H9 (cell line): ENCODE measurements around the gene HSD17B12. TPM values are rescaled to one million over a fixed set of nuclear protein-coding genes. Genes with fewer than 3 reads are reported as not detected.

Experiments
- DNase-seq: peaks from one replicate; pipeline ENCODE4 v3.0.0-alpha.2; 2017
- H2AFZ ChIP-seq: one replicate; pipeline ENCODE4 v1.6.1; 2013; ENCODE audit warnings: mild to moderate bottlenecking, low read length, control low read depth, moderate library complexity
- H2AK5ac ChIP-seq: 2 replicates; pipeline ENCODE4 v1.6.1; 2013; ENCODE audit warnings: low read length, control low read depth, mixed read lengths; ENCODE audit not compliant: insufficient read length
- H2BK120ac ChIP-seq: one replicate; pipeline ENCODE4 v1.6.1; 2013; ENCODE audit warnings: low read depth, mild to moderate bottlenecking, low read length, control low read depth, inconsistent platforms; ENCODE audit not compliant: poor library complexity, severe bottlenecking
- H2BK12ac ChIP-seq: 2 replicates; pipeline ENCODE4 v1.6.1; 2013; ENCODE audit warnings: low read length, control low read depth, mixed read lengths, low read depth; ENCODE audit not compliant: insufficient read length
- H2BK15ac ChIP-seq: 2 replicates; pipeline ENCODE4 v1.6.1; 2013; ENCODE audit warnings: low read depth, low read length, control low read depth
- H2BK20ac ChIP-seq: one replicate; pipeline ENCODE4 v1.6.1; 2013; ENCODE audit warnings: low read depth, mild to moderate bottlenecking, low read length, control low read depth, inconsistent platforms; ENCODE audit not compliant: poor library complexity, severe bottlenecking
- H2BK5ac ChIP-seq: 2 replicates; pipeline ENCODE4 v1.6.1; 2013; ENCODE audit warnings: low read length, control low read depth, mixed read lengths; ENCODE audit not compliant: insufficient read length
- H3K14ac ChIP-seq: 2 replicates; pipeline ENCODE4 v1.6.1; 2013; ENCODE audit warnings: low read length, control low read depth; ENCODE audit not compliant: insufficient read depth
- H3K18ac ChIP-seq: 2 replicates; pipeline ENCODE4 v1.6.1; 2013; ENCODE audit warnings: low read depth, mild to moderate bottlenecking, mixed read lengths, low read length, control low read depth; ENCODE audit not compliant: insufficient read length
- H3K23ac ChIP-seq: 2 replicates; pipeline ENCODE4 v1.6.1; 2013; ENCODE audit warnings: low read length, control low read depth, mixed read lengths, low read depth; ENCODE audit not compliant: insufficient read length
- H3K23me2 ChIP-seq: 2 replicates; pipeline ENCODE4 v1.6.1; 2013; ENCODE audit warnings: low read depth, mild to moderate bottlenecking, mixed read lengths, low read length, control low read depth; ENCODE audit not compliant: insufficient read length, poor library complexity, severe bottlenecking
- H3K27ac ChIP-seq: 2 replicates; pipeline ENCODE4 v1.5.1; 2013; ENCODE audit warnings: low read length, control low read depth, mixed read lengths, low read depth; ENCODE audit not compliant: insufficient read length
- H3K27me3 ChIP-seq: 2 replicates; pipeline ENCODE4 v1.6.1; 2013; ENCODE audit warnings: low read length, control low read depth, inconsistent platforms; ENCODE audit not compliant: insufficient read depth
- H3K4ac ChIP-seq: 2 replicates; pipeline ENCODE4 v1.6.1; 2013; ENCODE audit warnings: low read depth, mild to moderate bottlenecking, control low read depth, inconsistent platforms, low read length, moderate library complexity
- H3K4me1 ChIP-seq: 2 replicates; pipeline ENCODE4 v1.6.1; 2013; ENCODE audit warnings: low read length, control low read depth, inconsistent platforms; ENCODE audit not compliant: insufficient read depth
- H3K4me2 ChIP-seq: 2 replicates; pipeline ENCODE4 v1.6.1; 2013; ENCODE audit warnings: low read length, control low read depth, mixed read lengths; ENCODE audit not compliant: insufficient read length, insufficient read depth
- H3K56ac ChIP-seq: 2 replicates; pipeline ENCODE4 v1.6.1; 2013; ENCODE audit warnings: low read depth, mild to moderate bottlenecking, mixed read lengths, low read length, control low read depth; ENCODE audit not compliant: insufficient read length
- H3K79me1 ChIP-seq: 2 replicates; pipeline ENCODE4 v1.6.1; 2013; ENCODE audit warnings: low read depth, mild to moderate bottlenecking, moderate library complexity, low read length, control low read depth, inconsistent platforms; ENCODE audit not compliant: insufficient read depth, poor library complexity, severe bottlenecking
- H3K79me2 ChIP-seq: 2 replicates; pipeline ENCODE4 v1.6.1; 2013; ENCODE audit warnings: low read length, control low read depth, inconsistent platforms; ENCODE audit not compliant: insufficient read depth
- H3K9ac ChIP-seq: 2 replicates; pipeline ENCODE4 v1.6.1; 2013; ENCODE audit warnings: low read length, control low read depth, mixed read lengths; ENCODE audit not compliant: insufficient read length; ENCODE audit errors: extremely low read depth
- H3K9me3 ChIP-seq: one replicate; pipeline ENCODE4 v1.6.1; 2013; ENCODE audit warnings: low read depth, low read length, inconsistent platforms; ENCODE audit not compliant: control insufficient read depth
- H3T11ph ChIP-seq: one replicate; pipeline ENCODE4 v1.6.1; 2013; ENCODE audit warnings: mild to moderate bottlenecking, low read length, control low read depth, inconsistent platforms
- H4K20me1 ChIP-seq: one replicate; pipeline ENCODE4 v1.6.1; 2013; ENCODE audit not compliant: control insufficient read depth, insufficient read length, insufficient read depth
- H4K5ac ChIP-seq: 2 replicates; pipeline ENCODE4 v1.6.1; 2013; ENCODE audit warnings: low read depth, mild to moderate bottlenecking, mixed read lengths, low read length, control low read depth; ENCODE audit not compliant: insufficient read length
- H4K8ac ChIP-seq: replicated peaks from 2 replicates; pipeline ENCODE4 v1.6.1; 2013; ENCODE audit warnings: low read length, control low read depth, mixed read lengths, low read depth; ENCODE audit not compliant: insufficient read length
- H4K91ac ChIP-seq: 2 replicates; pipeline ENCODE4 v1.6.1; 2013; ENCODE audit warnings: low read depth, mild to moderate bottlenecking, moderate library complexity, mixed read lengths, low read length, control low read depth; ENCODE audit not compliant: insufficient read length
- H3K27ac Mint-ChIP-seq, 3 experiments: 2 replicates in 2 of 3; 3 replicates in 1 of 3; pipeline ENCODE4 v1.8.0; 2020 to 2021; ENCODE audit warnings: mixed read lengths in 3 of 3, mild to moderate bottlenecking in 1 of 3, moderate library complexity in 1 of 3
- H3K27me3 Mint-ChIP-seq: 2 replicates; pipeline ENCODE4 v1.8.0; 2021; ENCODE audit warnings: low read depth, mild to moderate bottlenecking, moderate library complexity, mixed read lengths
- H3K36me3 Mint-ChIP-seq, 3 experiments: 2 replicates in 2 of 3; 3 replicates in 1 of 3; pipeline ENCODE4 v1.8.0; 2020 to 2021; ENCODE audit warnings: low read depth in 3 of 3, mixed read lengths in 3 of 3; ENCODE audit not compliant: insufficient read depth in 1 of 3
- H3K4me1 Mint-ChIP-seq, 2 experiments: 2 replicates each; pipeline ENCODE4 v1.8.0; 2020; ENCODE audit warnings: mixed read lengths in 2 of 2
- H3K4me3 Mint-ChIP-seq, 2 experiments: 2 replicates in 1 of 2; 3 replicates in 1 of 2; pipeline ENCODE4 v1.8.0; 2020 to 2021; ENCODE audit warnings: mild to moderate bottlenecking in 2 of 2, mixed read lengths in 2 of 2, moderate library complexity in 1 of 2
- H3K9me3 Mint-ChIP-seq, 2 experiments: 2 replicates in 1 of 2; 3 replicates in 1 of 2; pipeline ENCODE4 v1.8.0; 2020; ENCODE audit warnings: mild to moderate bottlenecking in 2 of 2, mixed read lengths in 2 of 2, moderate library complexity in 1 of 2
- CTCF ChIP-seq: fragments of 200-600 bp; sonication (generic); conservative IDR thresholded peaks from 3 replicates; pipeline ENCODE4 v1.8.0; 2021; ENCODE audit warnings: antibody characterized with exemption, mild to moderate bottlenecking
- WGBS: extraction: QIAGEN DNeasy Blood & Tissue Kit; methylation state at CpG from one replicate; pipeline ENCODE4 v1.1.7; 2013; ENCODE audit warnings: missing lambda C conversion rate, low lambda C conversion rate, mixed read lengths; ENCODE audit not compliant: insufficient read length; ENCODE audit errors: extremely low coverage; 5-methylcytosine and 5-hydroxymethylcytosine counted together
- total RNA-seq: library from RNA; stranded (reverse); gene quantifications from 2 replicates; pipeline ENCODE4 v1.2.1, GENCODE V29; 2021

Gene HSD17B12
- total RNA-seq, 1 experiment from 2014 or later, result 111 TPM

DNA sequence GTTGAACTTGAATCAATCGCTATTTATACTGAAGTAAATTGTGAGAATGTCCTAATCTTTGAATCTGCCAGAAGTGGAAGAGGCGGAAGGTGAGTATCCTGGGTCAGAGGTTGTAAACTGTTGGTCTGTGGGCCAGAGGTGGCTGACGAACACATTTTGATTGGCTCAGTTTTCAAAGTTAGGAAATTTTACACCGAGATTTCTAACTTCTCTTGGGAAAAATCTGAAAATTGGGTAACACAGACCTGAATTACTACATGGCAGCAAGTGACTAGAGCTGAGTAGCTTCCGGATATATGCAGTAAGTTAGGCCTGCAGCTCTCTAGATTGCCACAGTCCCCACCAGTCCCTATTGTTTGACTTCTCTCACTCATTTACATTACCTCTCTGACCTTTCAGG, 143.3 kb downstream of the HSD17B12 start:
- H2BK20ac ChIP-seq, result no peak overlapping the region
- no peak for TF ChIP-seq CTCF
- no peak for DNase-seq
- no peak overlapping the region for H2AFZ ChIP-seq
- H3T11ph ChIP-seq, result no peak overlapping the region
- no peak overlapping the region for H3K23ac ChIP-seq
- H3K4me1 ChIP-seq, result no peaks in the 10 kb centered on the region
- no peaks in the 10 kb centered on the region for H3K27me3 ChIP-seq
- no peak overlapping the region for H4K91ac ChIP-seq
- no peak overlapping the region for H2AK5ac ChIP-seq
- H2BK5ac ChIP-seq, result no peak overlapping the region
- H3K27ac Mint-ChIP-seq, result no peak overlapping the region
- H2BK12ac ChIP-seq, result no peak overlapping the region
- no peak overlapping the region for H4K5ac ChIP-seq
- no peak overlapping the region for H4K8ac ChIP-seq
- no peaks in the 10 kb centered on the region for H3K27me3 Mint-ChIP-seq
- no peak overlapping the region for H3K4me3 Mint-ChIP-seq
- H3K4me1 Mint-ChIP-seq, result no peaks in the 10 kb centered on the region
- H4K20me1 ChIP-seq, result no peaks in the 10 kb centered on the region
- no peak overlapping the region for H3K4me2 ChIP-seq
- no peak overlapping the region for H3K9ac ChIP-seq
- H3K4ac ChIP-seq, result no peak overlapping the region
- no peaks in the 10 kb centered on the region for H3K79me2 ChIP-seq
- H2BK15ac ChIP-seq, result no peak overlapping the region
- H3K9me3 Mint-ChIP-seq, result no peaks in the 10 kb centered on the region
- peaks cover 6 to 35% (median 14%) of the 10 kb centered on the region in 3 experiments; a peak in 6 of 7 replicates for H3K36me3 Mint-ChIP-seq
- no peak overlapping the region for H3K27ac ChIP-seq
- no peak overlapping the region for H3K56ac ChIP-seq
- no peaks in the 10 kb centered on the region for H3K79me1 ChIP-seq
- WGBS, result no CpG with 5 or more reads among the region's 5 CpGs
- H3K14ac ChIP-seq, result no peak overlapping the region
- H3K9me3 ChIP-seq, result no peaks in the 10 kb centered on the region
- no peak overlapping the region for H3K18ac ChIP-seq
- no peak overlapping the region for H2BK120ac ChIP-seq
- H3K23me2 ChIP-seq, result no peaks in the 10 kb centered on the region
